Fibroblast of the aortic adventitia (primary cell): Measurements from ENCODE around the gene SLC38A9. TPM values are rescaled to one million over a fixed set of nuclear protein-coding genes. Genes with fewer than 3 reads are reported as not detected.

Source experiments
- DNase-seq: peaks from one replicate; pipeline ENCODE4 v3.0.0-alpha.2; 2010; ENCODE audit warnings: low read depth
- H3K4me3 ChIP-seq: 2 replicates; pipeline ENCODE4 v1.5.1; 2011; ENCODE audit warnings: low read depth, mild to moderate bottlenecking, control low read depth, low read length, moderate library complexity
- CTCF ChIP-seq: IDR thresholded peaks from 2 replicates; pipeline ENCODE4 v1.5.1; 2011; ENCODE audit warnings: mild to moderate bottlenecking, low read length, control low read depth, inconsistent platforms; ENCODE audit not compliant: insufficient read depth
- total RNA-seq: library from RNA; depleted of rRNA; stranded (reverse); fragments of >200 nt; gene quantifications from 2 replicates; pipeline ENCODE4 v1.2.3, GENCODE V29; 2012; ENCODE audit warnings: low replicate concordance

Gene SLC38A9
- total RNA-seq, 1 donor, result 41.3 TPM

GRCh38 chr5:55747778-55748318, 35.7 kb upstream of the SLC38A9 start:
- no peak for TF ChIP-seq CTCF

GRCh38 chr5:55742778-55743177, 30.7 kb upstream of the SLC38A9 start:
- H3K4me3 ChIP-seq, result no peak overlapping the region
- DNase-seq, result no peak
- no peak for TF ChIP-seq CTCF

More at GRCh38 chr5:55747778-55748318, 35.7 kb upstream of the SLC38A9 start:
- H3K4me3 ChIP-seq, result no peak overlapping the region
- DNase-seq, result no peak

- TF ChIP-seq CTCF, result no peak
- H3K4me3 ChIP-seq, result no peak within 1 kb of the TSS
- DNase-seq, result no peak
Observed at GRCh38 chr5:55737793-55738192, 25.7 kb upstream of the SLC38A9 start, which contains the start of gene DDX4. Gene DDX4, plus strand, starts transcription at chr5:55738061. Its CDS starts 903 bp downstream, at chr5:55738964.

GRCh38 chr5:55734658-55735057, 22.5 kb upstream of the SLC38A9 start:
- H3K4me3 ChIP-seq, result no peak overlapping the region
- no peak for TF ChIP-seq CTCF
- no peak for DNase-seq

- H3K4me3 ChIP-seq, result no peak overlapping the region
- TF ChIP-seq CTCF, result no peak
- DNase-seq, result no peak
Observed at GRCh38 chr5:55732585-55732984, 20.5 kb upstream of the SLC38A9 start.

GRCh38 chr5:55731848-55732247, 19.7 kb upstream of the SLC38A9 start:
- DNase-seq, result no peak
- no peak overlapping the region for H3K4me3 ChIP-seq
- TF ChIP-seq CTCF, result no peak

- no peak overlapping the region for H3K4me3 ChIP-seq
- no peak for TF ChIP-seq CTCF
- no peak for DNase-seq
Observed at GRCh38 chr5:55724281-55724680, 12.2 kb upstream of the SLC38A9 start.
